ENCODE data around the gene UVRAG.

Gene UVRAG

DNA sequence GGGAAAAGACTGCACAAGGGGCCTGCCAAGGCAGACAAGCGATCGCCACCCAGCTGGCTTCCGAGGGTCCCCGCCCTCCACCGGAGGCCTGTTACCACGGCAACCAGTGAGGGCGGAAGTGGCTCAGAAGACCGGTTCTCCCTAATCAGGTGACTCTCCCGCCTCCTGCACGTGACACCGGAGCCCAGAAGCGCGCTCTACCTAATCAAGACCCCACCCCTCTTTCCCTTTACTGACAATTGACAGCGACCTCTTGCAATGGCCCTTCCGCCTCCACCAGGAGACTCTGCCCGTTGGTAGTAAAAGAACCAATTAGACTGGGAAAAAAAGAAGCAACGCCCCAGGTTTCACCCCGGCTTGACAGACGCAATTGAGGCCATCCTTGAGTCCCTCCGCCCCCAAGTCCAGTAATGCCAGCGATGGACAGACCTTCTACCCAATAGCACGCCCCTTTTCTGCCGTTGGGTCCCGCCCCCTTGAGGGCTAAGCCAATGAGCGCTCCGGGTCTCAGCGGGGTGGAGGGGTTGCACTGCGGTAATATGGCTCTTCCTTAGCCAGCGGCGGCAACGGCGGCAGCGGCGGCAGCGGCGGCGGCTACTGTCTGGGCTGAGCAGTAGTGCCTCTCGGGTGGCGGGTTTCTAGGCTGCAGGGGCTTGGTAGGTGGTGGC, at the start of gene UVRAG:
Gene UVRAG, plus strand, starts transcription at position 534 of the 668 bp plus-strand sequence. CDS start 198 bp downstream, outside the sequence.
- CTCF ChIA-PET: interaction anchor here (0.7 to 7.8 kb wide), 4 partner anchors 9 to 53 kb away, joined by 3 to 47 read pairs (median 4); no protein-coding TSS in a partner anchor
- Mint-ChIP-seq H3K9me3 (no peaks in the 10 kb centered on the region), H3K27me3 (peaks cover 16% of the 10 kb centered on the region), H3K36me3 (no peaks in the 10 kb centered on the region), H3K4me3 (no peak within 1 kb of the TSS), H3K4me1 (peaks cover 21% of the 10 kb centered on the region), H3K27ac (peak within 1 kb of the TSS; percentile 95)
- peak; percentile 99 for DNase-seq

DNA sequence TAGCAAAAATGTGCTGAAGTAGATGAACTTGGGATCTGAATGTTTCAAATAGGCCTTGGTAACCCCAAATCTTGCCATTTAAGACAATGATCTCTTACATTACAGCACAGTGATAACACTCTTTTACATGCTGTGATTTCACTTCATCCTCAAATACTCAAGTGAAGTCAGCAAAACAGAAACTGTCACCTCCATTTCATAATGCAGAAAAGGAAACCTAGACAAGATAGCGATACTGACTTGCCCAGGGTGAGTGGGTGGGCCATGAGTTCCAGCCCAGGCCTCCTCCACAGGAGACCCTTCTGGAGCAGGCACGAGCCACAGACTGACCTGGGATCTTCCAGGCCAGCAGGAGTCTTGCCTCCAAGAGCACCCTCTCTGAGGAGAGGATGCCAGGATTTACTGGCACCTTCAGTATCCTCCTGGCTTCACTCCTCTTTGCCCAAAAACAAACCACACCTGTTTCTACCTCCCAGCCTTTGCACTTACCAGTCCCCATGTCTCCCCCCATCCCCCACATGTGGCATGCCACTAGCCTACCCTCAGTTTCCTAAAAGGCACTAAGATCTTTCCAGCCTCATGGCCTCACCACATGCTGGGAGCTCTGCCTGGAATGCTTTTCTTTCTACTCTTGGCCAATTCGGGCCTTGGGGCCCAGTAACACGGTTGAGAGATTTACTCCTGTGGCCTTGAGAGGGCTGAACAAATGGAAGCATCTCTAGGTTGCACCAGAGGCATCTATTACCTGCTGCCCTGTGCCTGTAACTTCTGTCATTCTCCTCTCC, 48.4 kb upstream of the UVRAG start:
- Mint-ChIP-seq H3K27me3 (peaks cover 37% of the 10 kb centered on the region), H3K9me3 (no peaks in the 10 kb centered on the region), H3K4me1 (peaks cover 13% of the 10 kb centered on the region), H3K36me3 (no peaks in the 10 kb centered on the region), H3K4me3 (no peak overlapping the region), H3K27ac (no peak overlapping the region)
- CTCF ChIA-PET: no interaction called here
- no peak for DNase-seq

DNA sequence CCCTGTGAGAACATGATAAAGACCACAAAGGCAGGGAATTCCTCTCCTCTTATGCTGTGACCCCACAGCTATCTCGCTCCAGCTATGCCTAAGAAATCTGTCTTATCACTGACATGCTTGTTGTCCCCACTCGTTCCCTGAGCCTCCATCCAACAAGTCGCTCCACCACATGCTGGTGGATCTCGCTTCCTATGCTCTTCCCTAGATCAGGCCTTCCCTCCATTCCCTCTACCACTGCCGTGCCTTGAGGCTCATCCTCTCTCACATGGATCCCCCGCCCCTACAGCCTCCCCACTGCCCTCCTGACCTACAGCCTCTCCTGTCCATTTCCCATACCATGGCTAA, 47.8 kb upstream of the UVRAG start:
- DNase-seq: no peak
- H3K4me3 Mint-ChIP-seq: no peak overlapping the region
- peaks cover 39% of the 10 kb centered on the region for H3K27me3 Mint-ChIP-seq
- no peak overlapping the region for H3K27ac Mint-ChIP-seq
- CTCF ChIA-PET: no interaction called here
- H3K36me3 Mint-ChIP-seq: no peaks in the 10 kb centered on the region
- H3K4me1 Mint-ChIP-seq: peaks cover 13% of the 10 kb centered on the region
- no peaks in the 10 kb centered on the region for H3K9me3 Mint-ChIP-seq

DNA sequence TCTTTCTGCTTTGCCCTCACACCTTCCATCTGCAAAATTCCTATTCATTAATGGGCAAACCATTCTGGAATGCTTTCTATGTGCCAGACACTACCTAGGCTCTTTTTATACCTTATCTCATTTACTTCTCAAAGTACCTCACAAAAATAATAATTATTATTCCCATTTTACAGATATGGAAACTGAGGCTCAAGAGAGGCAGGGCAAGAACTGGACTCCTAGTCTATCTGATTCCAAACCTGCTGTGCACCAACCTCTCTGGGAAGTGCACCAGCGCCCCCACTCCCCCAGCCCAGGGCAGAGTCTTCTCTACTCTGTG, 47.3 kb upstream of the UVRAG start:
- no peaks in the 10 kb centered on the region for H3K9me3 Mint-ChIP-seq
- H3K27me3 Mint-ChIP-seq: peaks cover 42% of the 10 kb centered on the region
- H3K36me3 Mint-ChIP-seq: no peaks in the 10 kb centered on the region
- DNase-seq: no peak
- H3K4me1 Mint-ChIP-seq: peaks cover 13% of the 10 kb centered on the region
- peak overlapping the region; percentile 66 for H3K4me3 Mint-ChIP-seq
- CTCF ChIA-PET: interaction anchor here (0.6 kb wide), 1 partner anchor 366 kb away, joined by 3 read pairs; no protein-coding TSS in a partner anchor
- no peak overlapping the region for H3K27ac Mint-ChIP-seq

DNA sequence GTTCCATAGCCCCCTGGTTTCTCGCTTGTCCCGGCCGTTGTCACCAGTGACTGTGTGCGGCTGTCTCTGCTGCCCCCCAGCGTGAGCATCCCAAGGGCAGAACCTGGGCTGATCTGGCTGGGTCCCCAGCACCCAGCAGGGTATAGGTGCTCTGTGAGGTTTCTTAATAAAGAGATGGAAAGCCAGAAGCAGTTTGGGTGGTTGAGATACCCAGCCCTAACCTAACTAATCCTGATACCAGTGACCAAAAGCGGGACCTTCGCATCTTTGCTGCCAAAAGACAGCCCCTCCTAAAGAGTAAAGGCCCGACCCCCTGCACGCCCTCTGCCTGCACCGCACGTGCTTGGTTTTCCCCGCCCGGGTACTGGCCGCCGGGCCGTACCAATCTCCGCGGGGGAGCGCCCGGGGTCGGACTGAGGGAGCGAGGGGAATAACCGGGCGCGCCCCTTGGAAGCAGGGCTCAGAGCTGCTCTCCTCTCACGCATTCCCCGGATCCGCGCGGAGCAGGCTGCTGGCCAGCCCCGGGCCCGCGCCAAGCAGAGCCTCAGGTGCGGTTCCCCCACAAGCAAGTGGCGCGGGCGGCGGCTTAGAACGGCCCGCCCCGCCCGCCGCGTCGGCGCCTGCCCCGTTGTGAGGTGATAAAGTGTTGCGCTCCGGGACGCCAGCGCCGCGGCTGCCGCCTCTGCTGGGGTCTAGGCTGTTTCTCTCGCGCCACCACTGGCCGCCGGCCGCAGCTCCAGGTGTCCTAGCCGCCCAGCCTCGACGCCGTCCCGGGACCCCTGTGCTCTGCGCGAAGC, 46.7 kb upstream of the UVRAG start, which contains the start of gene DGAT2:
Gene DGAT2, plus strand, starts transcription at position 667 of the 797 bp plus-strand sequence. CDS start 214 bp downstream, outside the sequence.
- no peaks in the 10 kb centered on the region for H3K36me3 Mint-ChIP-seq
- no peaks in the 10 kb centered on the region for H3K9me3 Mint-ChIP-seq
- peaks cover 42% of the 10 kb centered on the region for H3K27me3 Mint-ChIP-seq
- no peak within 1 kb of the TSS for H3K27ac Mint-ChIP-seq
- peak within 1 kb of the TSS; percentile 66 for H3K4me3 Mint-ChIP-seq
- peaks cover 14% of the 10 kb centered on the region for H3K4me1 Mint-ChIP-seq
- CTCF ChIA-PET: interaction anchor here (0.6 kb wide), 1 partner anchor 367 kb away, joined by 3 read pairs; no protein-coding TSS in a partner anchor
- peak; percentile 77 for DNase-seq

DNA sequence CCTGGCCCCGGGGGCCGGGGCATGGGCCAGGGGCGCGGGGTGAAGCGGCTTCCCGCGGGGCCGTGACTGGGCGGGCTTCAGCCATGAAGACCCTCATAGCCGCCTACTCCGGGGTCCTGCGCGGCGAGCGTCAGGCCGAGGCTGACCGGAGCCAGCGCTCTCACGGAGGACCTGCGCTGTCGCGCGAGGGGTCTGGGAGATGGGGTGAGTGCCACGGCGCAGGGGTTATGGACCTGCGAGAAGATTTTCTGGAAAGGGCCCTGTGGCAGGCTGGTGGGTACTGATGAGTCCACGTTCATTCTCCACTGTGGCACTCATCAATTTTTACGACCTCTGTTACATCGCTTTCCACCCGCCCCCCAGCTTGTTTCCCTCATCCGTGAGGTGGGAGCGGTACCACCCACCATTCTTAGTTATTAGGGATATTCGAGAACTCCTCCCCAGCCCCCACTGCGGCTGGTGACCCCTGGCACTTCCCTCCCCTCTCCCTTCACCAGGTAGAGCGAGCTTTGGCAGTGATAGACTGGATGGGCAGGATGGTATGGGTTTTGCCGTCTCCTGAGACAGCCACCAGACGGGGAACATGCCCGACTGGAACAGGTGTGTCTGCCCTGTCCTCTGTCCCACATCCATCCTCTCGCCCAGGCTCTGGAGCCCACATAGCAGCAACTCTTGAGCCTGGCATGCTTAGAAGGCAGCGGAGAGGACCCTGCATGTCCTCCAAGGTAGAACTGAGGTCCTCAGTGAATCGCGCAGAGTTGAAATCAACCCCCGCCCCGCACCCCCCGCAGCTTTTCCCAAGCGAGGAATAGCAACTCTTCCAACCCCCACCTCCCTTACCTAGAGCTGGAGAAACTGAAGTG, 45.9 kb upstream of the UVRAG start:
- Mint-ChIP-seq H3K27ac (no peak overlapping the region), H3K27me3 (peaks cover 42% of the 10 kb centered on the region), H3K4me3 (peak overlapping the region; percentile 21), H3K4me1 (peaks cover 20% of the 10 kb centered on the region), H3K36me3 (no peaks in the 10 kb centered on the region), H3K9me3 (no peaks in the 10 kb centered on the region)
- no peak for DNase-seq
- CTCF ChIA-PET: no interaction called here

DNA sequence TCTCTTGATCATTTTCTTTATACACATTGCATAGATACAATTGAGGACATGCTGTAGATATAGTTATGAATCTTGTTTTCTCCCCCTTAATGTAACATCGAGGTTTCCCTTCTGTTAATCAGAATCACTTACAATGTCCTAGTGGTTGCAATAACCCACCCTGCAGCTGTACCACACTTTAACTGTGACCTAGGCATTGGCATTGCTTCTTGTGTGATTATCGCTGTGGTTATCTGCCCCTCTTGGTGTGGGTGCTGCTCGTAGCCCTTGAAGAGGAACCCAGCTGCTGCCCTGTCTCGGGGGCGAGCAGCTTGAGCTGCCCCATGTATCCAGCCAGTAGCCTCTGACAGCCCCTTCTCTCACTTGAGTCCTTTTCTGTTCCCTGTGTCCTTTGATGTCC, 44.9 kb upstream of the UVRAG start:
- CTCF ChIA-PET: no interaction called here
- no peak overlapping the region for H3K4me3 Mint-ChIP-seq

DNA sequence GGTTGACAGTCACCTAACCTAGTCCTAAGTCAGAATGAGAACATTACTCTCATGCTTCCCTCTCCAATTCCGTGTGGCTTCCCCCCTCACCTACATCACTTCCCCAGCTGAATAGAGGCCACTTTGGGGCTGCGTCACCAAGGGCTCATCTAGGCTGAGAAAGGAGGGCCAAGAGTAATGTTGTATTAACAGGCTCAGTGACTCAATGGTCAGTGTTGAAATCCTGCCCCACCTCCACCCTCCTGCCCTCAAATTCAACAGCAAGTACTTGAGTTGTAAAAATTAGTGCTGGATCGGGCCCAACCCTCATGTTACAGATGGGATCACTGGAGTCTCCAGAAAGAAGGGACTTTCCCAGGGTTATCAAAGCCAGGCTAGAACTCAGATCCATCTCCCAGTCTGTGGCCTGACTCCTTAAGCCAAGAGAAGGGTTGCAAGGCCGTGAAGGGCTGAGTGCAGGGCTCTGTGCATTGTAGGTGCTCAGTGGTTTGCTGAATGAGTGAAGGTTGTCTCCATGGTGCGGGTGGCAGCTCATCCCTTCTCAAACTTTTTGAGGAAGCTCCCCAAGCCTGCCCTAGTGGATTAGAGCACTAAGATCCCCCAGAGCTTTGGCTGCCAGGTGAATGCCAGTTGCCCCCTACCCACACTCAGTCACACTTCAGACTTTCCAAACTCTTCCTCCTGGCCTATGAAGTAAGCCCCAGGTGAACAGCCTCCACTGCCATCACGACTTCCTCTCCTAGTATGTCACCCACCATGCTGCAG, 43.2 kb upstream of the UVRAG start:
- DNase-seq: no peak
- Mint-ChIP-seq H3K27ac (no peak overlapping the region), H3K9me3 (no peaks in the 10 kb centered on the region), H3K36me3 (no peaks in the 10 kb centered on the region), H3K27me3 (peaks cover 42% of the 10 kb centered on the region), H3K4me1 (peaks cover 24% of the 10 kb centered on the region), H3K4me3 (no peak overlapping the region)
- CTCF ChIA-PET: no interaction called here

More for the DNA sequence above, 44.9 kb upstream of the UVRAG start:
- DNase-seq: no peak
- Mint-ChIP-seq H3K27ac (no peak overlapping the region), H3K36me3 (no peaks in the 10 kb centered on the region), H3K9me3 (no peaks in the 10 kb centered on the region), H3K4me1 (peaks cover 22% of the 10 kb centered on the region), H3K27me3 (peaks cover 42% of the 10 kb centered on the region)

DNA sequence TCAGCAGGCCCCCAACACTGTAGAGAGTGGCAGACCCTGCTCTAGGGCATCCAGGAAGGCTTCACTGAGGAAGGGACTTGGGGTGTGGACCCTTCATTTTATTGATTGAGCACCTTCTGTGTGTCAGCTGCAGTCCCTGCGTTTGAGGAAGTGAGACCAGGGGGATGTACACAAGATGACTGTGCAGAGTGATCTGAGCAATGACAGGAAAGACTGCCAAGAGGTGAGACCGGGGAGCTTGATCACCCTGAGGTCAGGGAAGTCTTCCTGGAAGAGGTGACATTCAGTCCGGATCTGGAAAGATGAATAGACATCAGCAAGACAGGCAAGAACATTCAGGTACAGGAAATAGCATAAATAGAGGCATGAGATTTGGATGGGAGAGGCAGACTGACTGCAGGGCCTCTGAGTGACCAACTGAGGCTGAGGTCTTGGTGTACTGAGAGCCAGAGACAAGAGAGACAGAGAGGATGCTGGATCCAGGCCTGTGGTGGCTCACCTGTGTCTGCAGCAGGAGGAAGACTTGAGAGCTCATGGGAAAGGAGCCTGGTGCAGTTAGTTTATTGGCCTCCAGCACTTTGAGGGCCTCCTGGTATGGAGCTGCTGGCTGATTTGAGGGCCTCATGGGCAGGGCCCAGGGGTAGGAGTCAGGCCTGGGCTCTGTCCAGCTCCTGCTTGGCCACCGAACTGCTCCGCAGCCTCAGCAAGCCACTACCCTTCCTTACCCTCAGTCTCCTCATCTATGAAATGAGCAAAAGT, 41.2 kb upstream of the UVRAG start:
- Mint-ChIP-seq H3K27ac (no peak overlapping the region), H3K36me3 (no peaks in the 10 kb centered on the region), H3K4me1 (peaks cover 28% of the 10 kb centered on the region), H3K27me3 (peaks cover 32% of the 10 kb centered on the region), H3K4me3 (no peak overlapping the region), H3K9me3 (no peaks in the 10 kb centered on the region)
- DNase-seq: peak; percentile 24
- CTCF ChIA-PET: interaction anchor here (1.0 to 2.0 kb wide), 2 partner anchors 28 to 68 kb away, joined by 3 to 6 read pairs; no protein-coding TSS in a partner anchor

DNA sequence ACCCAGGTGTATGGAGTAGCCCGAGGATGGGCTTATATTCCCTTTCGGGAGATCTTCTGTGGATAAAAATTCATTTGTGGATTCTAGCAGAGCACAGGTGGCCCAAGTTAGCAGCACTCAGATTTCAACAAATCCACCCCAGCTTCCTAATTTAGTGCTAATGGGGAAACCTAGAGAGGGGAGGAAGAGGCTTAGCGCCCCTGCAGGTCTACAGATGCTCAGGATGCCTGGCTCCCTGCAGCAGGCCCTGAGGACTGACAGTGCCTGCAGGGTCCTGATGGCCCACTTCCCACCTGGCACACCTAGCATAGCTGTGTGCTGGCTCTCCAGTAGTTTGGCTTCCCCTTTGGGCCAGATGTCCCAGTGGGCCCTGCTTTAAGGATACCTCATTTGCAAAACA, 40.0 kb upstream of the UVRAG start:
- CTCF ChIA-PET: interaction anchor here (1.0 kb wide), 1 partner anchor 25 kb away, joined by 3 read pairs; no protein-coding TSS in a partner anchor
- H3K27ac Mint-ChIP-seq: no peak overlapping the region
- peaks cover 20% of the 10 kb centered on the region for H3K27me3 Mint-ChIP-seq
- no peak for DNase-seq
- H3K9me3 Mint-ChIP-seq: no peaks in the 10 kb centered on the region
- H3K4me1 Mint-ChIP-seq: peaks cover 29% of the 10 kb centered on the region
- no peaks in the 10 kb centered on the region for H3K36me3 Mint-ChIP-seq
- no peak overlapping the region for H3K4me3 Mint-ChIP-seq

DNA sequence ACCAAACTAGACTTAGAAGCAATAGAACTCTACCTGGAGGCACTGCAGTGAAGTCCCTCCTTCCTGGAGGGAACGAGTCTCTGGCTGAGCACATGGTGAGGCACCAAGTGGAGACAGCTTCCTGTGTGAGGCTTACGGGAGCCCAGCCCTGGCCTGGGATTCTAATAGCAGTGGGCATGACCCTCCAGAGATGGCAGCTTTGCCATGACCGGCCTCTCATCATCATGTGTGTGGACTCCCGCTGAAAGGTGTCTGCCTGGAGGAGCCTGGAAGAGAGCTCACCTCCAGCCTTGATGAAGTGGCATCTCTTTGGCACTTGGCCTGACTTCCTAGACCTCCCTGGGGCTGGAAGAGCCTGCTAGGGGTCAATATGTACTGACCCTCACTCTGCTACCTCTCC, 38.5 kb upstream of the UVRAG start:
- Mint-ChIP-seq H3K27ac (no peak overlapping the region), H3K4me1 (peaks cover 31% of the 10 kb centered on the region), H3K27me3 (peaks cover 6% of the 10 kb centered on the region), H3K4me3 (no peak overlapping the region), H3K36me3 (no peaks in the 10 kb centered on the region), H3K9me3 (no peaks in the 10 kb centered on the region)
- CTCF ChIA-PET: interaction anchor here (2.0 kb wide), 1 partner anchor 26 kb away, joined by 10 read pairs; no protein-coding TSS in a partner anchor
- DNase-seq: no peak

DNA sequence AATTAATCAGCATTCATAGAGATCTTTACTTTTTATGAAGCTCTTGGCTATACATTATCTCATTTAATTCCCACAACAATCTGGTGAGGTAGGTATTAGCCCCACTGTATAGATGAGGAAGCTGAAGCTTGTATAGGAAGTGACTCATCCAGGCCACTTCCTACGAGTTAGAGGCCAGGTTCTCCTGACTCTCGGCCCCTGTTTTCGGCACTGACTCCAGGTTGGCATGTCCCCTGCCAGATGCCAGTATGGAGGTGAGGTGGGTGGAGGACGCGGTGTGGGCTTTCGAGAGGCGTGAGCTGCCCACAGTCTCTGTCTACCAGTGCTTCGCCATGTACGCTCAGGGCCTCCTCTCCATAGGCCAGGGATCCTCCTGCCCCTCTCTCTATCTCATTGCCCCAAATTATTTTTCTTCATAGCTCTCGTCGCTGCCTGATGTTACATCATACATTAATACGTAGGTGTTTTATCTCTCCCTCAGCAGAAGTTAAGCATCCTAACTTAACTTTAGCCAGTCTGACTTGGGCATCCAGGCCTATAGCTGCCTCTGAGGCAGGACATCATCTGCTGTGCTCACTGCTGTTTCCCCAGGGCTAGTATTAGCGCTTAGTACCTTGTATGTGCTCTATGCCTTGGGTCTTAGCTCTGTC, 37.4 kb upstream of the UVRAG start:
- DNase-seq: no peak
- CTCF ChIA-PET: interaction anchor here (1.4 to 2.0 kb wide), 2 partner anchors 13 to 25 kb away, joined by 3 to 10 read pairs; no protein-coding TSS in a partner anchor
- H3K27me3 Mint-ChIP-seq: no peaks in the 10 kb centered on the region
- no peak overlapping the region for H3K4me3 Mint-ChIP-seq
- peaks cover 31% of the 10 kb centered on the region for H3K4me1 Mint-ChIP-seq
- no peak overlapping the region for H3K27ac Mint-ChIP-seq
- H3K9me3 Mint-ChIP-seq: no peaks in the 10 kb centered on the region
- no peaks in the 10 kb centered on the region for H3K36me3 Mint-ChIP-seq
